HG03159 (cell line): ENCODE measurements around the gene RHOF.

Experiments used
- ATAC-seq: cut with Tn5 transposase; IDR thresholded peaks from one replicate; pipeline ENCODE4 v1.9.1; 2021; ENCODE audit warnings: mild to moderate bottlenecking, moderate library complexity; ENCODE audit not compliant: unreplicated experiment

The RHOF gene

GRCh38 chr12:121793440-121793837, at the start of gene RHOF:
Gene RHOF, minus strand, starts transcription at chr12:121793688. Its CDS starts 55 bp downstream, at chr12:121793633.
- peak; percentile 16 for ATAC-seq

GRCh38 chr12:121839993-121840761, 46.7 kb upstream of the RHOF start:
- no peak for ATAC-seq

GRCh38 chr12:121839106-121839992, 45.9 kb upstream of the RHOF start:
- peak; percentile 86 for ATAC-seq

- no peak for ATAC-seq
Measured at GRCh38 chr12:121838126-121838525, 44.6 kb upstream of the RHOF start.

- ATAC-seq, result no peak
Measured at GRCh38 chr12:121837680-121838079, 44.2 kb upstream of the RHOF start.

GRCh38 chr12:121831571-121832245, 38.2 kb upstream of the RHOF start:
- no peak for ATAC-seq

GRCh38 chr12:121830588-121831265, 37.2 kb upstream of the RHOF start:
- no peak for ATAC-seq

- ATAC-seq, result no peak
Measured at GRCh38 chr12:121830134-121830533, 36.6 kb upstream of the RHOF start.

GRCh38 chr12:121829250-121829918, 35.9 kb upstream of the RHOF start:
- no peak for ATAC-seq

- ATAC-seq, result no peak
Measured at GRCh38 chr12:121828826-121829225, 35.3 kb upstream of the RHOF start.

- ATAC-seq, result no peak
Measured at GRCh38 chr12:121828306-121828705, 34.8 kb upstream of the RHOF start.

GRCh38 chr12:121827351-121828099, 34.0 kb upstream of the RHOF start:
- no peak for ATAC-seq

- no peak for ATAC-seq
Measured at GRCh38 chr12:121826318-121827150, 33.0 kb upstream of the RHOF start.

GRCh38 chr12:121825041-121825523, 31.6 kb upstream of the RHOF start:
- ATAC-seq, result no peak

- no peak for ATAC-seq
Measured at GRCh38 chr12:121823727-121824115, 30.2 kb upstream of the RHOF start.

- no peak for ATAC-seq
Measured at GRCh38 chr12:121823101-121823726, 29.7 kb upstream of the RHOF start.

GRCh38 chr12:121822393-121823100, 29.1 kb upstream of the RHOF start:
- ATAC-seq, result no peak
